ENCODE measurements around the gene CDON.

The CDON gene

GRCh38 chr11:126063507-126063852, 814 bp upstream of the CDON start:
- Mint-ChIP-seq H3K27me3 (peaks cover 28% of the 10 kb centered on the region), H3K27ac (no peak overlapping the region)

GRCh38 chr11:126061707-126062678, 673 bp downstream of the CDON start:
- peaks cover 10% of the 10 kb centered on the region for H3K4me1 Mint-ChIP-seq (ENCODE audit: low read depth)
- H3K36me3 Mint-ChIP-seq (ENCODE audit: low read depth), result no peaks in the 10 kb centered on the region
- H3K27ac Mint-ChIP-seq, result peak overlapping the region; percentile 34
- no peaks in the 10 kb centered on the region for H3K9me3 Mint-ChIP-seq
- peak overlapping the region; percentile 70 for H3K4me3 Mint-ChIP-seq
- H3K27me3 Mint-ChIP-seq, result peaks cover 29% of the 10 kb centered on the region

More at GRCh38 chr11:126063507-126063852, 814 bp upstream of the CDON start:
- Mint-ChIP-seq H3K4me1 (ENCODE audit: low read depth) (peaks cover 10% of the 10 kb centered on the region), H3K9me3 (no peaks in the 10 kb centered on the region), H3K36me3 (ENCODE audit: low read depth) (no peaks in the 10 kb centered on the region), H3K4me3 (peak overlapping the region; percentile 77)

GRCh38 chr11:126060757-126061171, 1.9 kb downstream of the CDON start:
- Mint-ChIP-seq H3K27me3 (peaks cover 32% of the 10 kb centered on the region), H3K4me3 (no peak overlapping the region), H3K36me3 (ENCODE audit: low read depth) (no peaks in the 10 kb centered on the region), H3K27ac (no peak overlapping the region), H3K9me3 (no peaks in the 10 kb centered on the region), H3K4me1 (ENCODE audit: low read depth) (peaks cover 10% of the 10 kb centered on the region)

- Mint-ChIP-seq H3K9me3 (no peaks in the 10 kb centered on the region), H3K36me3 (ENCODE audit: low read depth) (no peaks in the 10 kb centered on the region), H3K4me3 (no peak overlapping the region), H3K27me3 (peaks cover 28% of the 10 kb centered on the region), H3K27ac (no peak overlapping the region), H3K4me1 (ENCODE audit: low read depth) (peaks cover 10% of the 10 kb centered on the region)
These were observed 3.4 kb downstream of the CDON start for GRCh38 chr11:126059238-126059781.

GRCh38 chr11:126058105-126058874, 4.4 kb downstream of the CDON start:
- Mint-ChIP-seq H3K4me1 (ENCODE audit: low read depth) (peaks cover 6% of the 10 kb centered on the region), H3K9me3 (no peaks in the 10 kb centered on the region), H3K36me3 (ENCODE audit: low read depth) (no peaks in the 10 kb centered on the region), H3K27me3 (peaks cover 28% of the 10 kb centered on the region), H3K4me3 (no peak overlapping the region), H3K27ac (no peak overlapping the region)

GRCh38 chr11:126054882-126055281, 7.8 kb downstream of the CDON start:
- H3K27ac Mint-ChIP-seq, result no peak overlapping the region

GRCh38 chr11:126054408-126054807, 8.3 kb downstream of the CDON start:
- no peak overlapping the region for H3K27ac Mint-ChIP-seq
- H3K36me3 Mint-ChIP-seq (ENCODE audit: low read depth), result no peaks in the 10 kb centered on the region
- no peaks in the 10 kb centered on the region for H3K9me3 Mint-ChIP-seq
- H3K4me3 Mint-ChIP-seq, result no peak overlapping the region
- peaks cover 12% of the 10 kb centered on the region for H3K4me1 Mint-ChIP-seq (ENCODE audit: low read depth)
- H3K27me3 Mint-ChIP-seq, result peaks cover 10% of the 10 kb centered on the region

More at GRCh38 chr11:126054882-126055281, 7.8 kb downstream of the CDON start:
- Mint-ChIP-seq H3K4me3 (no peak overlapping the region), H3K9me3 (no peaks in the 10 kb centered on the region), H3K4me1 (ENCODE audit: low read depth) (peaks cover 7% of the 10 kb centered on the region), H3K27me3 (peaks cover 10% of the 10 kb centered on the region), H3K36me3 (ENCODE audit: low read depth) (no peaks in the 10 kb centered on the region)

- Mint-ChIP-seq H3K27me3 (peaks cover 9% of the 10 kb centered on the region), H3K27ac (no peak overlapping the region), H3K9me3 (no peaks in the 10 kb centered on the region), H3K4me1 (ENCODE audit: low read depth) (peaks cover 12% of the 10 kb centered on the region), H3K4me3 (no peak overlapping the region), H3K36me3 (ENCODE audit: low read depth) (no peaks in the 10 kb centered on the region)
These were observed 9.0 kb downstream of the CDON start for GRCh38 chr11:126053415-126054286.

- Mint-ChIP-seq H3K4me1 (ENCODE audit: low read depth) (peaks cover 12% of the 10 kb centered on the region), H3K36me3 (ENCODE audit: low read depth) (no peaks in the 10 kb centered on the region), H3K4me3 (no peak overlapping the region), H3K27me3 (no peaks in the 10 kb centered on the region), H3K27ac (no peak overlapping the region), H3K9me3 (no peaks in the 10 kb centered on the region)
These were observed 11.5 kb downstream of the CDON start for GRCh38 chr11:126051117-126051516.

GRCh38 chr11:126049159-126049558, 13.5 kb downstream of the CDON start:
- Mint-ChIP-seq H3K36me3 (ENCODE audit: low read depth) (no peaks in the 10 kb centered on the region), H3K4me1 (ENCODE audit: low read depth) (peaks cover 12% of the 10 kb centered on the region), H3K27ac (no peak overlapping the region), H3K27me3 (no peaks in the 10 kb centered on the region), H3K9me3 (no peaks in the 10 kb centered on the region), H3K4me3 (no peak overlapping the region)

GRCh38 chr11:126048197-126048596, 14.5 kb downstream of the CDON start:
- no peaks in the 10 kb centered on the region for H3K27me3 Mint-ChIP-seq
- no peaks in the 10 kb centered on the region for H3K36me3 Mint-ChIP-seq (ENCODE audit: low read depth)
- peaks cover 12% of the 10 kb centered on the region for H3K4me1 Mint-ChIP-seq (ENCODE audit: low read depth)
- no peak overlapping the region for H3K27ac Mint-ChIP-seq
- no peak overlapping the region for H3K4me3 Mint-ChIP-seq
- no peaks in the 10 kb centered on the region for H3K9me3 Mint-ChIP-seq

GRCh38 chr11:126046570-126047195, 16.0 kb downstream of the CDON start:
- H3K4me3 Mint-ChIP-seq, result no peak overlapping the region
- H3K27ac Mint-ChIP-seq, result no peak overlapping the region
- H3K36me3 Mint-ChIP-seq (ENCODE audit: low read depth), result no peaks in the 10 kb centered on the region
- H3K9me3 Mint-ChIP-seq, result no peaks in the 10 kb centered on the region
- H3K4me1 Mint-ChIP-seq (ENCODE audit: low read depth), result peaks cover 12% of the 10 kb centered on the region
- no peaks in the 10 kb centered on the region for H3K27me3 Mint-ChIP-seq

GRCh38 chr11:126039485-126040271, 23.0 kb downstream of the CDON start:
- no peak overlapping the region for H3K27ac Mint-ChIP-seq
- no peaks in the 10 kb centered on the region for H3K4me1 Mint-ChIP-seq (ENCODE audit: low read depth)
- H3K36me3 Mint-ChIP-seq (ENCODE audit: low read depth), result no peaks in the 10 kb centered on the region
- H3K4me3 Mint-ChIP-seq, result no peak overlapping the region
- no peaks in the 10 kb centered on the region for H3K9me3 Mint-ChIP-seq
- H3K27me3 Mint-ChIP-seq, result no peaks in the 10 kb centered on the region

All from stimulated activated naive CD8-positive, alpha-beta T cell treated with anti-CD3 and anti-CD28 coated beads, Interleukin-15, Interleukin-2, amounts not matched to agents 100 ng/mL and 50 ng/mL, for 24 hours (primary cell).